Activated CD8-positive, alpha-beta memory T cell treated with anti-CD3 and anti-CD28 coated beads for 4 hours (primary cell): ENCODE results near the gene ZNF561.

Source experiments
- DNase-seq, 2 donors: peaks; one replicate each; pipeline ENCODE4 v3.0.0-alpha.2; 2020; ENCODE audit warnings: low read depth in 2 of 2

The ZNF561 gene

GRCh38 chr19:9580728-9581127, 40.3 kb downstream of the ZNF561 start:
- no peak for DNase-seq

- DNase-seq: no peak
These were observed 50.8 kb downstream of the ZNF561 start for GRCh38 chr19:9570255-9570654.

GRCh38 chr19:9566729-9567128, 54.3 kb downstream of the ZNF561 start:
- DNase-seq: no peak

DNA sequence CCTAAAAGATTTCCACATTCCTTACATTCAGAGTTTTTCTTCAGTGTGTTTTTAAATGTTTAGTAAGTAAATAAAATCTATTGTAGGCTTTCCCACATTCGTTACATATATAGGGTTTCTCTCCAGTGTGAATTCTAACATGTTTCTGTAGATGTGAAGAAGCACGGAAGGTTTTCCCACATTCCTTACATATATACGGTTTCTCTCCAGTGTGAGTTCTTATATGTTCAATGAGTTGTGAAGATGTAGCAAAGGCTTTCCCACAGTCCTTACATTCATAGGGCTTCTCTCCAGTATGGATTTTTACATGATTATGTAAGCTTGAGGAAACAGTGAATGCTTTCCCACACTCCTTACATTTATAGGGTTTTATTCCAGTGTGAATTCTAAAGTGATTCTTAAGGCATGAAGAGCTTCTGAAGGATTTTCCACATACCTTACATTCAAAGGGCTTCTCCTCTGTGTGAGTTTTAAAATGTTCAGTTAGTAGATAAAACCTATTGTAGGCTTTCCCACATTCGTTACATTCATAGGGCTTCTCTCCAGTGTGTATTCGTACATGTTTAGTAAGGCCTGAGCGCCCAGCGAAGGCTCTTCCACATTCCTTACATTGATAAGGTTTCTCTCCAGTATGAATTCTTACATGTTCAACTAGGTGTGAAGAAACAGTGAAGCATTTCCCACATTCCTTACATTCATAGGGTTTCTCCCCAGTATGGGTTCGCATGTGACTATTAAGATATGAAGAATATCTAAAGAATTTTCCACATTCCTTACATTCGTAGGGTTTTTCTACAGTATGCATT, 54.9 kb downstream of the ZNF561 start:
- DNase-seq: no peak
